ENCODE results near the gene SLC27A1. TPM values are rescaled to one million over a fixed set of nuclear protein-coding genes. Genes with fewer than 3 reads are reported as not detected.
A peak's percentile ranks its signal among the peaks of the same experiment; 100 is the strongest.
"Not testable (repeated sequence)": the region's sequence is repeated elsewhere in the genome, so short reads cannot be mapped to it uniquely, and the experiment has no call there.

Gene SLC27A1
- total and polyA plus RNA-seq, 2 donors (not counting 3 experiments of a cell fraction or from before 2014, with no cell fraction given) = 10.4 to 13.5 TPM

- Histone ChIP-seq H3K9me3 (replicated peaks; ENCODE audit: control insufficient read depth, insufficient read depth, low read length) (no peaks in the 10 kb centered on the region), H3K27ac (ENCODE audit: insufficient read depth, low read depth, low read length) (no peak overlapping the region), H4K20me1 (replicated peaks; ENCODE audit: control insufficient read depth, extremely low read depth, insufficient read depth, low read length) (no peaks in the 10 kb centered on the region), H3K4me3 (replicated peaks in 1 of 3; ENCODE audit: insufficient read depth in 1 of 3, low read depth in 1 of 3, low read length in 3 of 3) (no peak overlapping the region), H3K27me3 (ENCODE audit: control insufficient read depth in 2 of 2, insufficient read depth in 2 of 2, low read length in 2 of 2) (no peaks in the 10 kb centered on the region), H2AFZ (ENCODE audit: low read depth, low read length) (no peak overlapping the region), H3K9ac (replicated peaks; ENCODE audit: extremely low read depth, insufficient read depth, low read length) (no peak overlapping the region), H3K9me1 (replicated peaks; ENCODE audit: control insufficient read depth, extremely low read depth, insufficient read depth, low read length) (no peaks in the 10 kb centered on the region), H3K4me1 (ENCODE audit: control insufficient read depth, extremely low read depth, insufficient read depth, low read length) (peaks cover 20% of the 10 kb centered on the region), H3K36me3 (ENCODE audit: control insufficient read depth in 2 of 2, extremely low read depth in 1 of 2, insufficient read depth in 2 of 2, low read length in 2 of 2) (no peaks in the 10 kb centered on the region), H3K4me2 (ENCODE audit: insufficient read depth, low read length) (no peak overlapping the region), H3K79me2 (ENCODE audit: control insufficient read depth, insufficient read depth, low read length) (no peaks in the 10 kb centered on the region)
- no TSS peak for BruUV-seq (replicated peaks)
- TF ChIP-seq FOS (IDR thresholded peaks at IDR 0.05; ENCODE audit: borderline replicate concordance, insufficient read depth, low read length) = no peak
- TF ChIP-seq GATA2 (IDR thresholded peaks at IDR 0.05; ENCODE audit: insufficient read depth, insufficient read length, low read depth, low read length) = no peak
- TF ChIP-seq MYC (IDR thresholded peaks at IDR 0.05; ENCODE audit: low read depth, low read length) = no peak
- TF ChIP-seq EZH2 (IDR thresholded peaks at IDR 0.05; ENCODE audit: borderline replicate concordance, low read depth, low read length, severe bottlenecking) = no peak
- TF ChIP-seq JUN (IDR thresholded peaks at IDR 0.05; ENCODE audit: borderline replicate concordance, insufficient read depth, insufficient read length, low read depth) = no peak
- dilution Hi-C loops (cut with MboI; ENCODE audit: extremely low pct_ligation_motif_present, low sequenced_read_pairs) = no loop called here
- ChIA-PET POLR2A (no interaction called here), CTCF (interaction anchor here (1.7 kb wide), 1 partner anchor 54 kb away, joined by 4 read pairs; no protein-coding TSS in a partner anchor)
- intact Hi-C loops (cut with micrococcal nuclease) = loop anchor here (10.0 kb wide), 1 partner anchor 145 kb away; the partner anchor contains the start of gene BST2
- no peak for FAIRE-seq
- DNase-seq (ENCODE audit: low read depth, low spot score) = no peak
These were observed 79.8 kb downstream of the SLC27A1 start for GRCh38 chr19:17550076-17550667.

- DNase-seq (ENCODE audit: low read depth, low spot score); H3K9me1 ChIP-seq (replicated peaks; ENCODE audit: control insufficient read depth, extremely low read depth, insufficient read depth, low read length); FAIRE-seq; dilution Hi-C loops (cut with MboI; ENCODE audit: extremely low pct_ligation_motif_present, low sequenced_read_pairs); H4K20me1 ChIP-seq (replicated peaks; ENCODE audit: control insufficient read depth, extremely low read depth, insufficient read depth, low read length); H3K4me3 ChIP-seq (replicated peaks in 1 of 3; ENCODE audit: insufficient read depth in 1 of 3, low read depth in 1 of 3, low read length in 3 of 3); H3K9me3 ChIP-seq (replicated peaks; ENCODE audit: control insufficient read depth, insufficient read depth, low read length); H2AFZ ChIP-seq (ENCODE audit: low read depth, low read length); H3K27me3 ChIP-seq (ENCODE audit: control insufficient read depth in 2 of 2, insufficient read depth in 2 of 2, low read length in 2 of 2); BruUV-seq (replicated peaks); H3K36me3 ChIP-seq (ENCODE audit: control insufficient read depth in 2 of 2, extremely low read depth in 1 of 2, insufficient read depth in 2 of 2, low read length in 2 of 2); H3K9ac ChIP-seq (replicated peaks; ENCODE audit: extremely low read depth, insufficient read depth, low read length): not testable (repeated sequence)
- Histone ChIP-seq H3K79me2 (ENCODE audit: control insufficient read depth, insufficient read depth, low read length) (peaks cover 20% of the 10 kb centered on the region), H3K4me1 (ENCODE audit: control insufficient read depth, extremely low read depth, insufficient read depth, low read length) (peaks cover 29% of the 10 kb centered on the region), H3K4me2 (ENCODE audit: insufficient read depth, low read length) (peak overlapping the region; percentile 15), H3K27ac (ENCODE audit: insufficient read depth, low read depth, low read length) (peak overlapping the region; percentile 35)
- ChIA-PET POLR2A (interaction anchor here (0.7 to 1.3 kb wide), 3 partner anchors 23 to 194 kb away, joined by 3 to 8 read pairs (median 5); partner anchors contain the start of gene PGLS), CTCF (interaction anchor here (0.8 to 2.4 kb wide), 11 partner anchors 10 to 214 kb away, joined by 3 to 18 read pairs (median 6); partner anchors contain the start of gene PGLS)
- intact Hi-C loops (cut with micrococcal nuclease) = loop anchor here (1.0 to 10.0 kb wide), 4 partner anchors 13 to 148 kb away; partner anchors contain the start of genes BST2 and PGLS
These were observed 82.4 kb downstream of the SLC27A1 start for GRCh38 chr19:17552735-17553134.

All from endothelial cell of umbilical vein (primary cell).